Activated CD4-positive, alpha-beta T cell treated with anti-CD3 and anti-CD28 coated beads for 36 hours (primary cell): ENCODE measurements around the gene BTG4. TPM values are rescaled to one million over a fixed set of nuclear protein-coding genes. Genes with fewer than 3 reads are reported as not detected.

Source experiments
- ATAC-seq: fragments of 200-7000 bp; cut with Tn5 transposase; one replicate; pipeline ENCODE4 v1.10.0; 2021; ENCODE audit warnings: mild to moderate bottlenecking, moderate library complexity
- CTCF ChIA-PET: fragments of 350-600 bp; sonication (Branson Sonifier 250); formaldehyde crosslinking; loops from one replicate; lab custom pipeline; 2021; ENCODE audit warnings: antibody characterized with exemption; lab: Charles Lee
- POLR2A ChIA-PET: fragments of 350-600 bp; sonication (Branson Sonifier 250); formaldehyde crosslinking; loops from one replicate; lab custom pipeline; 2021; ENCODE audit warnings: antibody characterized with exemption, inconsistent platforms; lab: Charles Lee
- DNase-seq: peaks from one replicate; pipeline ENCODE4 v3.0.0-alpha.2; 2020
- H3K27ac Mint-ChIP-seq: one replicate; pipeline ENCODE4 v1.8.0; 2021; ENCODE audit warnings: mixed read lengths
- H3K27me3 Mint-ChIP-seq: one replicate; pipeline ENCODE4 v1.8.0; 2021; ENCODE audit warnings: mixed read lengths
- H3K36me3 Mint-ChIP-seq: one replicate; pipeline ENCODE4 v1.8.0; 2021; ENCODE audit warnings: low read depth, mixed read lengths
- H3K4me1 Mint-ChIP-seq: one replicate; pipeline ENCODE4 v1.8.0; 2021; ENCODE audit warnings: mixed read lengths
- H3K4me3 Mint-ChIP-seq: one replicate; pipeline ENCODE4 v1.8.0; 2021; ENCODE audit warnings: mild to moderate bottlenecking, moderate library complexity, mixed read lengths
- H3K9me3 Mint-ChIP-seq: one replicate; pipeline ENCODE4 v1.8.0; 2021; ENCODE audit warnings: low read depth, mixed read lengths
- intact Hi-C, 2 experiments: fragments of 100-400 bp; cut with DNase I in 1 of 2; cut with micrococcal nuclease in 1 of 2; formaldehyde crosslinking; loops; one replicate each; pipeline versions ENCODE4 v1.14.2 to v1.15.1; 2022 to 2024; cut with DNase I, micrococcal nuclease
- total RNA-seq, 2 experiments: library from RNA; stranded (reverse); gene quantifications; one replicate each; pipeline ENCODE4 v1.2.3, GENCODE V29; 2021

Gene BTG4
- total RNA-seq, 2 experiments from 2014 or later, result not detected

DNA sequence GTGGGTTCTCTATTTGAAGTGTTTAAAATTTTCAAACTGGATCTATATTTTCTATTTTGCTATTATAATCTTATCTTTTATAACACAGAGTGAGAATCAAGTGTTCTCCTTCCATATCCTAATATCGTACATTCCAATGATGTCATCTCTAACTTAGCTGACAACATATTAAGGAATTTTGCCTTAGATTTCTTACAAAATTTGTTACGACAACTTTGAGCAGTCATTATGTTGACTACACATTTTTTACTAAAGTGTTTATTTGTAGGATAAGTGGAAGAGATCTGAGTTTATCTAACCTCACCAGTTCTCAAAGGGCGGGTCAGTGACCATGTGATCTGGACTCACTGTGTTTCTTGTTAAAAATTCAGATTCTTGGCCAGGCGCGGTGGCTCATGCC lies 12.7 kb downstream of the BTG4 start:
- Mint-ChIP-seq H3K4me1 (no peaks in the 10 kb centered on the region), H3K4me3 (no peak overlapping the region), H3K9me3 (no peaks in the 10 kb centered on the region), H3K36me3 (no peaks in the 10 kb centered on the region), H3K27ac (no peak overlapping the region), H3K27me3 (peaks cover 30% of the 10 kb centered on the region)
- ChIA-PET CTCF (interaction anchor here (1.0 kb wide), 1 partner anchor 24 kb away, joined by 3 read pairs; no protein-coding TSS in a partner anchor), POLR2A (no interaction called here)
- DNase-seq, result no peak
- intact Hi-C loops, result no loop called here
- no peak for ATAC-seq

DNA sequence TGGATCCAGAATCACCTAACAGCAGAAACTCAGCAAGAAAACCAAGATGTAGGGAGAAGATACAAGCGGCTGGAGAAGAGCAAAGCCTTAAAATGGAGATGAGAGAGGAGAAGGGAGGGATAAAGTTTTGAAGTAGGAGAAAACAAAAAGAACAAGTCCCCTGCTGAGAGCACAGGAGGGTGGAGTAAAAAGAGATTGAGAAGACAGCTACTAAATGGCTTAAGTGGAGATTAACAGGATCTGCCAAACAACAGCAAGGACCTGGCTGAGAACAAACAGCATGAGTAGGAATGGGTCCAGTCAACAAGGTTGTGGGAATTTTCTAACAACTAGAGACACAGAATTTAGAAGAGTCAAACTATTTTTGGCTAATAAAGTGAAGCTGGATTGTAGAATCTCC lies 18.1 kb downstream of the BTG4 start:
- H3K4me3 Mint-ChIP-seq, result no peak overlapping the region
- no peaks in the 10 kb centered on the region for H3K36me3 Mint-ChIP-seq
- H3K9me3 Mint-ChIP-seq, result peaks cover 2% of the 10 kb centered on the region
- H3K4me1 Mint-ChIP-seq, result no peaks in the 10 kb centered on the region
- DNase-seq, result no peak
- ChIA-PET POLR2A (no interaction called here), CTCF (no interaction called here)
- no peak overlapping the region for H3K27ac Mint-ChIP-seq
- intact Hi-C loops, result no loop called here
- no peak for ATAC-seq
- peaks cover 23% of the 10 kb centered on the region for H3K27me3 Mint-ChIP-seq

DNA sequence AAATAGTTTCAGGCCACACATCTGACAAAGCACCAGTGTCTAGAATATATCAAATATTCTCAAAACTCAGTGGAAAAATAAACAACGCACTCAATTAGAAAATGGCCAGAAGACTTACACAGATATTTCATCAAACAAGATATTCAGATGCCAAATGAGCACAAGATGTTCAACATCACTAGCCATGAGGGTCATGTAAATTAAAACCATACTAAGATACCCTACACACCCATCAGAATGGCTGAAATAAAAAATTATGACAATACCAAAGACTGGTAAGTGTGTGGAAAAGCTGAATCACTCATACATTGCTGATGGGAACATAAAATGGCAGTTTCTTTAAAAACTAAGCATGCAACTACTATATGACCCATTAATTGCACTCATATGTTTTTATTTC lies 21.7 kb downstream of the BTG4 start:
- DNase-seq (no peak), ATAC-seq (no peak)
- POLR2A ChIA-PET, result no interaction called here
- peaks cover 15% of the 10 kb centered on the region for H3K9me3 Mint-ChIP-seq
- CTCF ChIA-PET, result no interaction called here
- no peaks in the 10 kb centered on the region for H3K4me1 Mint-ChIP-seq
- intact Hi-C loops, result no loop called here
- H3K27ac Mint-ChIP-seq, result no peak overlapping the region
- no peak overlapping the region for H3K4me3 Mint-ChIP-seq
- peaks cover 27% of the 10 kb centered on the region for H3K27me3 Mint-ChIP-seq
- peaks cover 2% of the 10 kb centered on the region for H3K36me3 Mint-ChIP-seq

DNA sequence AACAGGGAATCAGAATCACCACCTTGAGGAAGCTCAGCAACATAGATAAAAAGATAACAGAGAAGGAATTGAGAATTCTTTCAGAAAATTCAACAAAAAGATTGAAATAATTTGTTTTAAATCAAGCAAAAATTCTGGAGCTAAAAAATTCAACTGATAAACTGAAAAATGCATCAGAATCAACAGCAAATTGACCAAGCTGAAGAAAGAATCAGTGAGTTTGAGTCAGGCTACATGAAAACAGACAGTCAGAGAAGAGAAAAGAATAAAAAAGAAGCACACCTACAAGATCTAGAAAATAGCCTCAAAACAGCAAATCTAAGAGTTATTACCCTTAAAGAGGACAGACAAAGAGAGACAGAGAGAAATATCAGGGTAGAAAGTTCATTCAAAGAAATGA lies 28.8 kb downstream of the BTG4 start:
- ChIA-PET POLR2A (no interaction called here), CTCF (interaction anchor here (0.8 kb wide), 1 partner anchor 66 kb away, joined by 3 read pairs; no protein-coding TSS in a partner anchor)
- H3K9me3 Mint-ChIP-seq, result peaks cover 28% of the 10 kb centered on the region
- ATAC-seq, result no peak
- peaks cover 12% of the 10 kb centered on the region for H3K36me3 Mint-ChIP-seq
- H3K4me1 Mint-ChIP-seq, result no peaks in the 10 kb centered on the region
- DNase-seq, result no peak
- no peak overlapping the region for H3K4me3 Mint-ChIP-seq
- no peak overlapping the region for H3K27ac Mint-ChIP-seq
- intact Hi-C loops, result no loop called here
- peaks cover 25% of the 10 kb centered on the region for H3K27me3 Mint-ChIP-seq

DNA sequence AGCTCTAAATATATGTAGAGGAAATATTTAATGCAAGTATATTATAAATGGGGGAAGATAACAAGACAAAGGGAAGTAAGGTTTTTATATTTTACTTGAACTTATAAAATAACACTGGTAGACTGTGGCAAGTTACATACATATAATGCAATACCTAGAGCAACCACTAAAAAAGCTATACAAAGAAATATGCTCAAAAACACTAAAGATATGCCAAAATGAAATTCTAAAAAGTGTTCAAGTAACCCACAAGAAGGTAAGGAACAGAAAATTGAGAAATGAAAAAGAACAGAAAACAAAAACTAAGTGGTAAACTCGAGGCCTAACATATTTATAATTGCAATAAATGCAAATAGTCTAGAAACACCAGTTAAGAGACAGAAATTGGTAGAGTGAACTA lies 32.5 kb downstream of the BTG4 start:
- peaks cover 10% of the 10 kb centered on the region for H3K36me3 Mint-ChIP-seq
- CTCF ChIA-PET, result interaction anchor here (0.7 to 1.5 kb wide), 5 partner anchors 9 to 179 kb away, joined by 3 to 4 read pairs (median 3); no protein-coding TSS in a partner anchor

DNA sequence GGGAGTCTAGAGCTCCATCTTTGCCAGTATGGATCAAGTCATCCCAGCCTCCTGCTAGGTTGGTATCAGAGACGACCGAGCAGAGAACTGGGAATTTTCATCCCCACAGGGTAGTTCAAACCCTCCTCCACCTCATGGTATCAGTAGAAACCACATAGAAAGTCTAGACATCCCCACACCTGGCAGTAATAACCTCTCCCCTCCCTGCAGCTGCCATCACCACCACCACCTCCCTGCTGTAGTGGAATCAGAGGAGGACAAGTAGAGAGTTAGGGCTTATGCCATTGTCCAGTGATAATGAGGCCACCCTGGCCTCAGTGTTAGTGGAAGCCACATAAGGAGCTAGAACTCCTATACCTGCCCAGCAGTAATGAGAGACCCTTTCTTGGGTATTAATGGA lies 34.3 kb downstream of the BTG4 start:
- peaks cover 23% of the 10 kb centered on the region for H3K27me3 Mint-ChIP-seq
- intact Hi-C loops, result no loop called here
- H3K27ac Mint-ChIP-seq, result no peak overlapping the region
- no peak for DNase-seq
- ATAC-seq, result no peak
- peaks cover 2% of the 10 kb centered on the region for H3K36me3 Mint-ChIP-seq
- no peaks in the 10 kb centered on the region for H3K4me1 Mint-ChIP-seq
- no peak overlapping the region for H3K4me3 Mint-ChIP-seq
- ChIA-PET POLR2A (no interaction called here), CTCF (no interaction called here)
- H3K9me3 Mint-ChIP-seq, result peaks cover 6% of the 10 kb centered on the region

More for the DNA sequence above, 32.5 kb downstream of the BTG4 start:
- Mint-ChIP-seq H3K27ac (no peak overlapping the region), H3K4me1 (no peaks in the 10 kb centered on the region), H3K9me3 (peaks cover 16% of the 10 kb centered on the region), H3K27me3 (peaks cover 26% of the 10 kb centered on the region), H3K4me3 (no peak overlapping the region)
- intact Hi-C loops, result no loop called here
- no peak for ATAC-seq
- DNase-seq, result no peak
- POLR2A ChIA-PET, result no interaction called here

DNA sequence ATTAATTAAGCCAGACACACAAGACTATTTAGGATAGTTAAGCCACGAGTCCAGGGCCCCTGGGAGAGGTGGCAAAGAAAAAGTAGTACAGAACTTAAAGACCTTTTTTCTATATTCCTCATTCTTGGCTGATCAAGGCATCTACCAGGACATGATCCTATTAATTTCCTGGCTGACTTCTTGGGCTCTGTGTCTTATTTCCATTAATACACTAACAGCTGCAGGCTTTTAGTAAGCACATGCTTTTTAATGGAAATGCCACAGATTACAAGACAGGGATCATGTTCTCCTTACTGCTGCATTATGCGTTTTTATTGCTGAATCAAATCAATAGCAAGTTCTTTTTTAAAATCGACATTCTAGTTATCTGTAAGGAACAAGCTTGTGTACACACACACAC lies 35.2 kb downstream of the BTG4 start:
- intact Hi-C loops, result no loop called here
- ChIA-PET CTCF (interaction anchor here (0.6 to 1.7 kb wide), 5 partner anchors 9 to 332 kb away, joined by 3 to 7 read pairs (median 3); no protein-coding TSS in a partner anchor), POLR2A (no interaction called here)
- Mint-ChIP-seq H3K4me3 (no peak overlapping the region), H3K27ac (no peak overlapping the region), H3K27me3 (peaks cover 22% of the 10 kb centered on the region), H3K36me3 (peaks cover 2% of the 10 kb centered on the region), H3K9me3 (no peaks in the 10 kb centered on the region), H3K4me1 (no peaks in the 10 kb centered on the region)
- DNase-seq, result no peak
- ATAC-seq, result no peak

DNA sequence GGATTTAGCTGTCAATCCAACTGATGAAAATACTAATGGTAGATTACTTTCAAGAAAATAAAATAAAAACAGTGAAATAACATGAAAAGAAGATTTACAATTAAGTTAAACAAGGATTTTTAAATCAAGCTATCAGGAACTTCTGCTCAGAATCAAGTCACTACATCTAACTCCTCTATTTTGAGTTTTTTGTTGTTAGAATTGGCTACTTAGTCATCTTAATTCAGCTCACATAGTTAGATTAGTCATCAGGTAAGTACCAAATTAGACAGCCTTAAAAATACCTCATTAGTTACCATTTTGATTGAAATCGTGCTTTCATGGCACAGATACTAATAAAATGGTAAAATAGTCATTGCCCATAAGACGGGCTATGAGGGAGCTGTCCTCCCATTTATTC lies 35.8 kb downstream of the BTG4 start:
- no peaks in the 10 kb centered on the region for H3K9me3 Mint-ChIP-seq
- H3K27me3 Mint-ChIP-seq, result peaks cover 22% of the 10 kb centered on the region
- H3K4me3 Mint-ChIP-seq, result no peak overlapping the region
- H3K27ac Mint-ChIP-seq, result no peak overlapping the region
- ChIA-PET POLR2A (no interaction called here), CTCF (interaction anchor here (0.6 to 1.7 kb wide), 4 partner anchors 9 to 333 kb away, joined by 3 to 7 read pairs (median 3); no protein-coding TSS in a partner anchor)
- H3K4me1 Mint-ChIP-seq, result no peaks in the 10 kb centered on the region
- ATAC-seq (no peak), DNase-seq (no peak)
- H3K36me3 Mint-ChIP-seq, result peaks cover 2% of the 10 kb centered on the region
- intact Hi-C loops, result no loop called here

DNA sequence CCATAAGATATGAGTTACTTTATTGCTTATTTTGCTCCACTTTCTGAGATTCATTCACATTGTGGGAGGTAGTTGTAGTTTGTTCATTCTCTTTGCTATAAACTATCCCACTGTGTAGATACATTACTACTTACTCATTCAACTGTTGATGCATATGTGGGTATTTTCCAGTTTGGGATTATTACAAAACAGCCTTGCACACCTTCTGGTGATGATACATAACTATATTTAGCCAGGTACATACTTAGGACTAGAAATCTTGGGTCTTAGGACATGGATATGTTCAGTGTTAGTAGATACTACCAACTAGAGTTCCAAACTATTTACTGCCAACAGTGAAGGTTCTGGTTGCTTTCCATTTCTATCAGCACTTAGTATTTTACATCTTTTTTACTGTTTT lies 37.8 kb downstream of the BTG4 start:
- Mint-ChIP-seq H3K36me3 (no peaks in the 10 kb centered on the region), H3K27ac (no peak overlapping the region), H3K9me3 (no peaks in the 10 kb centered on the region), H3K4me3 (no peak overlapping the region), H3K27me3 (peaks cover 19% of the 10 kb centered on the region), H3K4me1 (no peaks in the 10 kb centered on the region)
- ATAC-seq (no peak), DNase-seq (no peak)
- CTCF ChIA-PET, result no interaction called here
- intact Hi-C loops, result no loop called here
- POLR2A ChIA-PET, result no interaction called here

DNA sequence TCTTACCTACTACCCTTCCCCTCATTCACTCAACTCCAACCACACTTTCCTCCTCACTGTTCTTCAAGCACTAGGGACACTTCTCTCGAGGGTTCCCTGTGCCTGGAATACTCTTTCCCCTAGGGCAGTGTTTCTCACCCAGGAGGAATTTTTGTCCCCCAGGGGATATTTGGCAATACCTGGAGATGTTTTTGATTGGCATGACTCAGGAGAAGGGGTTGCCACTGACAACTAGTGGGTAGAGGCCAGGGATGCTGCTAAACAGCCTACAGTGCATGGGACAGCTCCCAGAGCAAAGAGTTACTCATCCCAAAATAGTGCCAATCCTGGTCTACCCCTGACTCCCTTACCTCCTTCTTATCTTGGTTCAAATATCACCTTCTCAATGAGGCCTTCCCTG lies 40.0 kb downstream of the BTG4 start:
- DNase-seq (no peak), ATAC-seq (no peak)
- intact Hi-C loops, result no loop called here
- H3K4me1 Mint-ChIP-seq, result no peaks in the 10 kb centered on the region
- no peaks in the 10 kb centered on the region for H3K9me3 Mint-ChIP-seq
- POLR2A ChIA-PET, result no interaction called here
- CTCF ChIA-PET, result interaction anchor here (1.8 kb wide), 1 partner anchor 17 kb away, joined by 5 read pairs; no protein-coding TSS in a partner anchor
- H3K4me3 Mint-ChIP-seq, result no peak overlapping the region
- H3K27me3 Mint-ChIP-seq, result peaks cover 10% of the 10 kb centered on the region
- H3K36me3 Mint-ChIP-seq, result no peaks in the 10 kb centered on the region
- H3K27ac Mint-ChIP-seq, result no peak overlapping the region

DNA sequence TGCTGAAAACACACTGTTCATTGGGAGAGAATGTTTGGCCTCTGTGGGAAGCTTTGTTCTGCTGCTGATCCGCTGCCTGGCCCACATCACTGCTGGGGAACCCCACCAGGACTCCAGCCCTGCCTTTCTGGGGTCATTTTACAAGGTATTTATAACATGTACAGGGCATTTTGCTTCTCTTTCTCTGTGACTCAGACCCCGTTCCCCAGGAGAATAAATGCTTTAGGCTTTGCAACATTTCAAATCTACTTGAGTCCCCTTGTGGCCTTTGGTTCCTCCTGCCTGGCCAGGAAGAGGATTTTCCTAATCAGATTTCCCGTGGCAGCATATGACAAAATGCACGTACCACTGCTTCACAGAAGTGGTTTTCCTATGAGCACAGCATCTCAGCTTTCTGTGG lies 43.0 kb downstream of the BTG4 start:
- ATAC-seq (no peak), DNase-seq (no peak)
- H3K36me3 Mint-ChIP-seq, result no peaks in the 10 kb centered on the region
- H3K27me3 Mint-ChIP-seq, result peaks cover 6% of the 10 kb centered on the region
- intact Hi-C loops, result no loop called here
- no peaks in the 10 kb centered on the region for H3K9me3 Mint-ChIP-seq
- ChIA-PET POLR2A (no interaction called here), CTCF (no interaction called here)
- no peak overlapping the region for H3K4me3 Mint-ChIP-seq
- no peak overlapping the region for H3K27ac Mint-ChIP-seq
- no peaks in the 10 kb centered on the region for H3K4me1 Mint-ChIP-seq

DNA sequence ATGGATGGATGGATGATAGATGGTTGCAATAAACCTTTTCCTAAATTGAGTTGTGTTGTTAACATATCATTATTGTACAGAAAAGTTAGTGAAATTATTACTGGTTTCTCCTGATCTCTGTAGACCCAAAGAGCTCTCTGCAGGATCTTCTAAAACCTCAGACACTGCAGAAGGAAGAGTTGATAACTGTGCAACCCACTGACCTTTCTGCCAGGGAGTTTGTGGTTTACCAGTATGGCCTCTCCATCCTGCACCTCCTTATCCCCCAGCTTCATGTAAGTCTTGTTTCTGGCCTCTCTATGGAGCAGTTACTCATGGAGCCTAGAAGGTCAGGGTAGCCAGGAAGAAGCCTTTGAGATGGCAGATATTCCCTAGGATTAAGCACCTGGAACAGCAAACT lies 45.6 kb downstream of the BTG4 start:
- peaks cover 8% of the 10 kb centered on the region for H3K27me3 Mint-ChIP-seq
- intact Hi-C loops, result no loop called here
- CTCF ChIA-PET, result interaction anchor here (0.6 kb wide), 1 partner anchor 254 kb away, joined by 3 read pairs; no protein-coding TSS in a partner anchor
- no peak for DNase-seq
- no peaks in the 10 kb centered on the region for H3K36me3 Mint-ChIP-seq
- H3K4me1 Mint-ChIP-seq, result no peaks in the 10 kb centered on the region
- ATAC-seq, result no peak
- no peaks in the 10 kb centered on the region for H3K9me3 Mint-ChIP-seq
- POLR2A ChIA-PET, result no interaction called here
- no peak overlapping the region for H3K27ac Mint-ChIP-seq
- H3K4me3 Mint-ChIP-seq, result no peak overlapping the region
